PFSK-1 (cell line): ENCODE measurements around the gene CHERP.

Experiments
- FOXP2 ChIP-seq: optimal IDR thresholded peaks from 2 replicates; pipeline ENCODE3; 2011; ENCODE audit warnings: borderline replicate concordance, control low read depth, inconsistent platforms; ENCODE audit not compliant: insufficient read depth; ENCODE audit errors: extremely low read length, extremely low read depth
- POLR2AphosphoS5 ChIP-seq: IDR thresholded peaks from 2 replicates; pipeline ENCODE4 v1.6.1; 2012; ENCODE audit warnings: low read depth, mild to moderate bottlenecking, control low read depth, low read length, moderate library complexity
- REST ChIP-seq, 2 experiments: IDR thresholded peaks; 2 replicates each; pipeline versions ENCODE4 v1.6.1 to v1.8.0; 2011 to 2012; ENCODE audit warnings: low read depth in 2 of 2, low read length in 2 of 2, control low read depth in 1 of 2, inconsistent platforms in 1 of 2, mild to moderate bottlenecking in 1 of 2, moderate library complexity in 1 of 2; ENCODE audit not compliant: insufficient read depth in 1 of 2
- SIN3A ChIP-seq: IDR thresholded peaks from 2 replicates; pipeline ENCODE4 v1.6.1; 2012; ENCODE audit warnings: mild to moderate bottlenecking, low read length, moderate library complexity, borderline replicate concordance; ENCODE audit not compliant: insufficient read depth
- TAF1 ChIP-seq: IDR thresholded peaks from 2 replicates; pipeline ENCODE4 v1.6.1; 2012; ENCODE audit warnings: low read length, control low read depth, borderline replicate concordance; ENCODE audit not compliant: insufficient read depth

GRCh38 chr19:16575861-16576689 is 33.8 kb upstream of the CHERP start:
- TF ChIP-seq REST (IDR thresholded peaks at IDR 0.05; ENCODE audit: insufficient read depth in 1 of 2, low read depth in 2 of 2, low read length in 2 of 2): no peak
- TF ChIP-seq POLR2AphosphoS5: no peak
- no peak for TF ChIP-seq TAF1
- TF ChIP-seq SIN3A: no peak
- no peak for TF ChIP-seq FOXP2
